Measurements from ENCODE around the gene NOTCH1.

Gene NOTCH1

DNA sequence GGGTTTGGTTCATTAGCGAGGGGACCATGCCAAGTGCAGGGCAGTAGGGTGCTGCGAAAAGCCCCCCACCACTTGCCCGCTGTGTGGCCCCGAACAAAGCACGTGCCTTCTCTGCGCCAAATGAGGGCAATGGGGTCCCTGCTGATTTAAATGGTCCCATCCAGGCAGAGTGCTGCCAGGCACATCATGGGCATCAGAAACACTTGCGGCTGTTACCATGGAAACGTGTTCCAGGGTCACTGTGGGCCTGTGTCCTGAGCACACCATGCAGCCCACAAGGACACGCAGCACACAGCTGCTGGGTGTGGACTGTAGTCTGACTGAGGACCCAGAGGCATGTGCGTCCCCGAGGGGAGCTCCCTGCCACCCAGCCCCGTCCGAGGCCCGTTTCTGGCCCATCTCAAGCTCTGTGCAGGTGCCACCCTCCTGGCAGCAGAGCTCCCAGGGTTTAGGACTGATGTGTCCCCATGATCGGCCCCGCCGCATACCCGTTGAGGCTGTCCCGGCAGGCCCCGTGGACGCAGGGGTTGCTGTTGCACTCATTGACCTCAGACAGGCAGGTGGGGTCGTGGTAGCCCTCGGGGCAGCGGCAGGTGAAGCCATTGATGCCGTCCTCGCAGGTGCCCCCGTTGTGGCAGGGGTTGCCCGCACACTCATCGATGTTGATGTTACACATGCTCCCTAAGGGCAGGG lies 31.7 kb downstream of the NOTCH1 start:
- DNase-seq: no peak

DNA sequence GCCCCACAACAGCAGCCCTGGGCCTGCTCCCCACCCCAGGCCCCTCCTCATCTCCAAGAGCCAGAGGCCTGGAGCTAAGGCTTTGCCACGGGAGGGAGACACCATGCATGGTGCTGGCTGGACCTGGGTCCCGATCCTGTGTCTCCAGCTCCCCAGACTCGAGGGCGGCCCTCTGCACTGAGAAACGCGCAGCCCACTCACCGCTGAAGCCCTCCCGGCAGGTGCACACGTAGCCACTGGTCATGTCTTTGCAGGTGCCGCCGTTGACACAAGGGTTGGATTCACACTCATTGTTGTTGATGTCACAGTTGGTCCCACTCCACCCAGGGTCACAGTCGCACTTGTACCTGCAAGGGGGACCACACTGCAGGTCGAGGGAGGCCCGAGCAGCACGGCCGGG lies 32.7 kb downstream of the NOTCH1 start:
- no peak for DNase-seq

DNA sequence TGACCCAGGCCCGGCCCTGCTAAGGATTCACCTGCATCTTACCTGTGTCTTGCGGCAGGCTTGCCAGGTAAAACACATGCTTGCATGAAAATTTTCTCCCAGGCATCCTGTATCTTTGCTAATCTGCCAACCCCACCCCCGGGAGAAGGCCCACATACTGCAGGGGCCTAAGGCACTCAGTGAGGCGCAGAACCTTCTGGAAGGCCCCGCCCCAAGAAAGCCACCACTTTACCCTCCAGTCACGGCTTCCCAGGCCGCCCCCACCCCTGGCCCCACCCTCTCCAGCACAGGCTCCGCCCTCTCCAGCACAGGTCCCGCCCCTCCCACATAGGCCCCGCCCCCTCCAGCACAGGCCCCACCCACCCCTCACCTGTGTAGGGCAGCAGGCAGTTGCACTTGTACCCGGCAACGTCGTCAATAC lies 33.2 kb downstream of the NOTCH1 start:
- DNase-seq: no peak

DNA sequence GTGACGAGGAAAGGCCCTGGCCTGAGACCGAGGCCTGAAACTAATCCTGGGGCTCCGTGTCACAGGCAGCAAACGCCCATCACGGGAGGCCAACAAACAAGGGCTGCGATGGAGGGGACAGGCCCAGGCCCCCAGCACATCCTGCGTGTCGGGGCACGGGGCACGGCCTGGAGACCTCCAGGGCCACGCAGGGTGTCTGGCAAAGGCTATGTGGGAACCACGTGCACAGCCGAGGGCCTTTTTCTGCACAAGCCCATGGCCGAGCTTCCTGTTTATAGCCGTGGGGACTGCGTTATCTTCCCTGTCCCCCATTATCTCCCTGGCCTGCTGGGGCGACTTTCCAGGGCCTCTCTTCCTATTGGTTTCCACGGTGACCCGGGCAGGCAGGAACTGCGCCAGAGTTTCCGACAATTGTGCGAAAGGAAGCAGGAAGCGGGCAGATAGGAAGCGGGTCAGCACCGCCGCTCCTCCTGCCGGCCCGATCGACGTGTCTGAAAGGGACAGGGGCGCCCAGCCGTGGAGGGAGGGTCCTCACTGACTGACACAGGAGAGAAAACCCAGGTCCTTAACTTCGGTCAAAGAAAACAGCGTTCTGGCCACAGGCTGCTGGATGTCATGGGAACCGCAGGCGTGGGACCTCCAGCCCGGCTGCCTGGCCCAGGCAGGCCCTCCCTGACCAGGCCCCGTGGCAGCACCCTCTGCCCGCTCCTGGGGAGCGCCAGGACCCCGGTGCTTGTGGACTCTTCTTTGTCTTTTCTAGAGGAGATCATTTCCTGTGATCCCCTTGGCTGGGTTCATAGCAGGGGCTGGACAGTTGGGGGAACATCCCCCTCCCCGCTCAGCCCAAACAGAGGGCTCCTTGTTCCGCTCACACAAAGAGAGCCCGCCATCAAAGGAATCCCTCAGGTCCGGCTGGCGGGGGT lies 33.9 kb downstream of the NOTCH1 start:
- DNase-seq: no peak

DNA sequence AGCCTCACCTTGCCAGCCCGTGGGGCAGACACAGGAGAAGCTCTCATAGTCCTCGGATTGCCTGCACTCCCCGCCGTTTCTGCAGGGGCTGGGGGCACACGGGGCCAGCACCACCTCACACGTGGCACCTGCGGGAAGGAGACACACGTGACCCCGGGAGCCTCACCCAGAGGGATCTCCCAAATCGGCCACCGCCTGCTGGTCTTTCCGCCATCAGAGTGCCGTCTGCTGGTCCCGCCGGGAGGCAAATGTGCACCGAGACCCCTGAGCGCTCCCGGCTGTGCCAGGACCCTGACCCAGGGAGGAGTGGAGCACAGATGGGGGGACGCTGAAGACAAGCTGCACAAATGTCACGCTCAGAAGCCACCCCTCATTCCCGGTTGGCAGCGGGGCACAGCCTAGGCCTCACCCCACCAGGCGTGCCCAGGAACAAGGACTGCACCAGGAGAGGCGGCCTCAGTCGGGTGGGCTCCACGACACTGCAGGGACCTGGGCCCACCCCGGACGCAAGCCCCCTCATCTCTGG lies 34.6 kb downstream of the NOTCH1 start:
- no peak for DNase-seq

DNA sequence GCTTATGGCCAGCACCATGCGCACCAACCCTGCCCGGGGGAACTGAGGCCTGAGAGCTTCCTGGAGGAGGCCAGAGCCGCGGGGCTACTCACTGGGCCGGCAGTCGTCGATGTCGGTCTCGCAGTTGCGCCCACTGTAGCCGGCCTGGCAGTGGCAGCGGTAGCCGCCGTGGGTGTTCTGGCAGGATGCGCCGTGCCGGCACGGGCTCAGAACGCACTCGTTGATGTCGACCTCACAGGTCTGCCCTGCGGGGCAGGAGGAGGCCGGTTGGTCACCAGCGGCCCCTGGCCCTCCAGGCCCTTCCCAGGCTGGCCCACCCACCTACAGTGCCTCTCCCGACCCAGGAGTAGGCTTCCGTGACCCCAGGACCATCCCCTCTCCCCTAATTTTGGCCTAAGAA lies 35.3 kb downstream of the NOTCH1 start:
- DNase-seq: no peak

DNA sequence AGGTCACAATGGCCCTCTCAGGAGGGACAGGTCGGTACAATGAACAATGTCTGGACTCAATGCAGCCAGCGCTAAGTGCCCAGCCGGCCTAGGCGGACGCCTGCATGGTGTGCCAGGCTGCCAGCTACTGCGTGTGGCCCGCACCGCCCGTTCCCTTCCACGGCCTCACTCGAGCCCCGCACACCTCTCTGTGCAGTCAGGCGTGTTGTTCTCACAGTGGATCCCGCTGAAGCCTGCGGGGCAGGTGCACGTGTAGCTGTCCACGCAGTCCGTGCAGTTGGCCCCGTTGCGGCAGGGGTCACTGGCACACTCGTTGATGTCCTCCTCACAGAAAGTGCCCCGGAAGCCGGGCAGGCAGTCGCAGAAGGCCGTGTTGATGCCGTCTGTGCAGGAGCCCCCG lies 36.3 kb downstream of the NOTCH1 start:
- DNase-seq: no peak

DNA sequence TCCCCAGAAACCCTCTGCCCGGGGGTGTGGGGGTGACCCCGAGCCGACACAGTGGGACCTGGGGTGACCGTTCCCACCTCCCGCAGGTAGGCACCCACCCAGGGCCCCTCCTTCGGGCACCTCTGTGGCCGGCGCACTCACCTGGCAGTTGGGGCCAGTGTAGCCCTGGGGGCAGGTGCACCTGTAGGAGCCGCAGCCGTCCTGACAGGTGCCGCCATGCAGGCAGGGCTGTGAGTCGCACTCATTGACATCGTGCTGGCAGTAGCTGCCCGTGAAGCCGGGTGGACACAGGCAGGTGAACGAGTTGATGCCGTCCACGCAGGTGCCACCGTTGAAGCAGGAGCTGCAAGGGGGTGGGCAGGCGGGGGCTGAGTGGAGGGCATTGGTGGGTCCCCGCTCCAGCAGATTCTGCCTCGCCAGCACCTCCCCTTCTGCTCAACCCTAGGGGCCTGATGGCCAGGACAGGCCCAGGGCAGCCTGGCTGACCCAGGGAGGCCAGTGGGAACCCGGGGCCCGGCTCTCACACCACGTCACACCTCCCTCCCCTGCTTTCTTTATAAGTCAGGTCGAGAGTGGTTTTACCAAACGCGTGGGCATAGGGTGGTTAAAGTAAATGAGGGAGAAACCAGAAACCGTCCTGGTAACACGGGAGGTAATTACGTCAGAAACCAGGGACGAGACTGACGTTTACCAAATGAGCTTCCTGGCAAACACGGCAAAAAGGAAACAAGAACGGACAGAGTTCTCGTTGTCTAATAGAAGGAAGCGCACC lies 36.9 kb downstream of the NOTCH1 start:
- DNase-seq: no peak

DNA sequence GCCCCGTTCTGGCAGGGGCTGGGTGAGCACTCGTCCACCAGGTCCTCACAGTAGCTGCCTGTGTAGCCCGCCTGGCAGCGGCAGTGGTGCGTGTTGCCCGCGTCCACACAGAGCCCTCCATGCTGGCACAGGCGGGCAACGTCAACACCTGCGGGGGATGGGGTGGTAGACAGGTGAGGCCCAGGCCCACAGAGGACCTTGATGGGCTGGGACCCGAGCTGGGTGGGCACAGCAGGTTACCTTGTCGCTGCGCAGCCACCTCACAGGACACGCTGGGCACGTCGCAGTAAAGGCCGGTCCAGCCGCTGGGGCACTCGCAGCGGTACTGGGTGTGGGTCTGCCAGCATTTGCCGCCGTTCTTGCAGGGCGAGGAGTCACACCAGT lies 37.9 kb downstream of the NOTCH1 start:
- DNase-seq: no peak

DNA sequence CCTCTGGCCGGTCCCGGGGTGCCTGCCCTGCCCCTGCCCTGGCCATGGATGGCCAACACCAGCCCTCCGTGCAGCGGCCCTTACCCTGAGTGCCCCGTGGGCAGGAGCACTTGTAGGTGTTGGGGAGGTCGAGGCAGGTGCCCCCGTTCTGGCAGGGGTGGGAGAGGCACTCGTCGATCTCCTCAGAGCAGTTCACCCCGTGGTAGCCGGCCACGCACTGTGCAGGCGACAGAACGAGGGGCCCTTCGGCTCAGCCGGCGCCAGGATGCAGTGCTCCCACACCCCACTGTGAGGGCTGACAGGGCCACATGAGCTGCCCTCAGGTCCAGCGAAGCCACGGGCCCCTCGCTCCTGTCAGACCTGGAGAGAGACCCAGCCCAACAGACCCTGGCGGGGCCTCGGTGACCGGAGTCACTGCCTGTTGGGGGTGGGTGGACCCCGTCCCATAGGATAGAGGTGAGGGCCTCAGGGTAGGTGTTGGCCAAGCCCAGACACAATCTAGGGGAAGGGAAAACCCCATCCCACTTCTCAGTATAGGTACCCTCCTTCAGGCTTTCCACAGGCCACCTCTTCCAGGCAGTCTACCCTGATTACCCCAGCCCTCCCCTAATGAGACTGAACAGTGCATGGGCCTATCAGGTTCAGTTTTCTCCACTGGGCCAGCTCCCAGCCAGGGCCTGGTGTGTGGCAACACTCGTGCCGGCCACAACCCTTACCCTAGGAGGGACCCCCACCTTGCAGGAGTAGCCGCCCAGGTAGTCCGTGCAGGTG lies 38.4 kb downstream of the NOTCH1 start:
- no peak for DNase-seq

DNA sequence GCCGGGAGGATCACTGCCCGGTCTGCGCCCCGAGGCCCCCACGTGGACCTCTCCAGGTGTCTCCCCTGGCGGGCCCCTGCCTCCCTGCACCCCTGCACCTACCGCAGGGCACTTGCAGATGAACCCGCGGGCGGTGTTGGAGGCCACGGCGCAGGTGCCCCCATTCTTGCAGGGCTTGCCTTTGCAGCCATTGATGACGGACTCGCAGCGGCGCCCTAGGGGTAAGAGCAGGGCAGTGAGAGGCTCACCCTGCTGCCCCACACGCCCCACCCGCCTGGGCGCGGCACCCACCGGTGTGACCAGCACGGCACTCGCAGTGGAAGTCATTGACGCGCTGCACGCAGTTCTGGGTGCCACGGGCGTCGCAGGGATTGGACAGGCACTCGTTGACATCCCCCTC lies 39.4 kb downstream of the NOTCH1 start:
- no peak for DNase-seq

DNA sequence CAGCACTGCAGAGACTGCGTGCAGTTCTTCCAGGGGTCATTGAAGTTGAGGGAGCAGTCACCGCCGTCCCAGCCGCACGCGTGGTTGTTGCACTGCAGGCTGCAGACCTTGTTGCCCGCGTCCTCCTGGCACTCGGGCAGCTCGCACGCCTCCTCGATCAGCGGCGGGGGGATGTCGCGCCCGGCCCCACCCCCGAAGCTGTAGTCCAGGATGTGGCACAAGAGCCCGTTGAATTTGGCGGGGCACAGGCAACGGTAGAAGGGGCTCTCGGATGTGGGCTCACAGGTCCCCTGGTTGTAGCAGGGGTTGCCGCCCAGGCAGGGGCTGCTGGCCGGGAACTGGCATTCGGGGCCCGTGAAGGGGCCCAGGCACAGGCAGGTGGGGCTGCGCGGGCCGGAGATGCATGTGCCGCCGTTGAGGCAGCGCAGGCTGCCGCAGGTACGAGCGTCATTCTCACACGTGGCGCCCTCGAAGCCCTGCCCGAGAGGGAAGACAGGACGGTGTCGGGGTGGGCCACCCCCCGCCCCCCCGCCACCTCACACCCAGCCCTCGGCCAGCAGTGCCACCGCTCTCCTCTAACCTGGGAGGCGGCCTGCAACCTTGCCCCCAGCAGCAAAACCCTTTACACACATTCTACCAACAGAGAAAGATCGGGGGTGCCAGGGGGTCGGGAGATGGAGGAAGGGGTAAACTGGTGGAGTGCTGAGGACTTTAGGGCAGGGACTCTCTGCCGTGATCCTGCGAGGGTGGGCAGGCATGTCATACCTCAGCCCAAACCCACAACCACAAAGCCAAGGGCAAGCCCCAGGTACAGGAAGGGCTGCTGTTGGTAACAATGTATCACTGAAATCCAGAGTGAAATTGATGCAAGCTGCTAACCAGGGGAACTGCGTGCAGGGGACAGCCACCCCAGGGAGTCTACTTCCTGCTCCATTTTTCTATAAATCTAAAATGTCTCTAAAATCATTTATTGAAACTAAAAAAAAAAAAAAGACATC lies 40.1 kb downstream of the NOTCH1 start:
- no peak for DNase-seq

DNA sequence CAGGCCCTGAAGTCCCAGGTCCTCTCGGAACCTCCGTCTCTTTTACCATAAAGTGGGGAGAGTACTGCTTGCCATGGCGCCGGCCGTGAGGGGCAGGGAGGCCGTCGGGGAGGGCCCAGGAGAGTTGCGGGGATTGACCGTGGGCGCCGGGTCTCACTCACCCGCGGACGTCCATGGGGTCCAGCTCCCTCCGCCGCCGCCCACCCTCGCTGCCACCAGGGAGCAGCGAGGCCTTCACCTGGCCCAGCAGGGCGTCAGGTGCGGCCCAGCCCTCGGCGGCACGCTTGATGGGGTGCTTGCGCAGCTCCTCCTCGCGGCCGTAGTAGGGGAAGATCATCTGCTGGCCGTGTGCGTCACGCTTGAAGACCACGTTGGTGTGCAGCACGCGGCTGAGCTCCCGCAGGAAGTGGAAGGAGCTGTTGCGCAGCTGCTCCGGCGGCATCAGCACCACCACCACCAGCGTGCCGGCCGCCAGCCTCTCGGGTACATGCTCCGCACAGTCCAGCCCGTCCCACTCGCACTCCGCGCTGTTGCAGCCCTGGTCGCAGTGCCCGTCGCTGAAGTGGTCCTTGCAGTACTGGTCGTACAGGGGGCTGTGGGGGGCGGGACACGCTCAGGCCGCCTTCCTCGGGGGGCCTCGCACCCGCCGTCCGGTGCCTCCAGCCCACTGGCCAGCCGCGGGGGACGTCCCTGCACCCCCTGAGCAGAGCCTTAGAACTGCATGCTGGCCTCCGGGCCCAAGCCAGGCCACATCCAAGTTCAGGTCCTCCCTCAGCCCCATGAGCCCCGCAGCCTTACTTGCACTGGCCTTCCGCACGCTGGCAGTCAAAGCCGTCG lies 41.1 kb downstream of the NOTCH1 start:
- DNase-seq: no peak

DNA sequence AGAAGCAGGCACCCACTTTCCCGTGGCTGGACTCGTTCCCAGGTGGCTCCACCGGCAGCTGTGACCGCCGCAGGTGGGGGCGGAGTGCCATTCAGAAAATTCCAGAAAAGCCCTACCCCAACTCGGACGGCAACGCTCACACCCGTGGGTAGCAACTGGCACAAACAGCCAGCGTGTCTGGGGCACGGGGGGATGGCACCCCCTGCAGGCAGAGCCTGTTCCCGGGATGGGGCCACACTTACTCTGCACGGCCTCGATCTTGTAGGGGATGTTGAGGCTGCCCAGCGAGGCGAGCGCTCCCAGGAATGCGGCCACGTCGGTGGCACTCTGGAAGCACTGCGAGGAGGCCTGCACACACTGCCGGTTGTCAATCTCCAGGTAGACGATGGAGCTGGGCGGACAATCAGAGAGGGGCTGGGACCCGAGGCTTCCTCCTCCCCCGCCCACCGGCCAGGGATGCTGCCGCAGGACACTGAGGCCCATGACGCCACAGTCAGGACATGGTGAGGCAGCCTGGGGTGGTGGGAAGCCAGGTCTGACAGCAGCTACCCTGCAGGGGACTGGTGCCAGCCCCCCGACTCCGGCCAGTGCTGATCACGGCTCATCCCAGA lies 42.8 kb downstream of the NOTCH1 start:
- no peak for DNase-seq

DNA sequence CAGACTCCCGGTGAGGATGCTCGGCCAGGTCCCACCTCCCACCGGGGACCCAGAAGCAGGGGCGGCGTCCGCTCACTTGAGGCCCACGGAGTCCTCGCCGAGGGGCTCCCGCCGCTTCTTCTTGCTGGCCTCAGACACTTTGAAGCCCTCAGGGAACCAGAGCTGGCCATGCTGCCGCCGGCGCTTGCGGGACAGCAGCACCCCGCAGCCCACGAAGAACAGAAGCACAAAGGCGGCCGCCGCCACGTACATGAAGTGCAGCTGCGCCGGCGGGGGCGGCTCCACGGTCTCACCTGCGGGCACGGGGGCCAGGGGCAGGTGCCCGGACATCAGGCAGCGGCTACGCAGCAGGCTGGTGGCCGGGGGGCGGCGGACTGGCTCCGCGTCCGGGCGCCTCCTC lies 43.7 kb downstream of the NOTCH1 start:
- DNase-seq: no peak

DNA sequence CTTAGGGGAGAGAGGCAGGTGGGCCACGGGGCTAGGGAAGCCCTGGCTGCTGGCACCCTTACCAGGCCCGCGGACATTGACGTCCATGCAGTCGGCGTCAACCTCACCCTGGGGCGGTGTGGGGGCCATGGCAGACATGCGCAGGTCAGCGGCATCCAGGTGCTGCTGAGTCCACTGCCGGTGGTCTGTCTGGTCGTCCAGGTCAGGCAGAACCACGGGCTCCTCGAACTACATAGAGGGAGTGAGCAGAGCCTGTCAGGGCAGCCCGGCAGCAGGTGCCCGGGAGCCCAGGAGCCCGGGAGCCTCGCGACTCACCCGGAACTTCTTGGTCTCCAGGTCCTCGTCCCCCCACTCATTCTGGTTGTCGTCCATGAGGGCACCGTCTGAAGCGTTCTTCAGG lies 44.2 kb downstream of the NOTCH1 start:
- DNase-seq: no peak

DNA sequence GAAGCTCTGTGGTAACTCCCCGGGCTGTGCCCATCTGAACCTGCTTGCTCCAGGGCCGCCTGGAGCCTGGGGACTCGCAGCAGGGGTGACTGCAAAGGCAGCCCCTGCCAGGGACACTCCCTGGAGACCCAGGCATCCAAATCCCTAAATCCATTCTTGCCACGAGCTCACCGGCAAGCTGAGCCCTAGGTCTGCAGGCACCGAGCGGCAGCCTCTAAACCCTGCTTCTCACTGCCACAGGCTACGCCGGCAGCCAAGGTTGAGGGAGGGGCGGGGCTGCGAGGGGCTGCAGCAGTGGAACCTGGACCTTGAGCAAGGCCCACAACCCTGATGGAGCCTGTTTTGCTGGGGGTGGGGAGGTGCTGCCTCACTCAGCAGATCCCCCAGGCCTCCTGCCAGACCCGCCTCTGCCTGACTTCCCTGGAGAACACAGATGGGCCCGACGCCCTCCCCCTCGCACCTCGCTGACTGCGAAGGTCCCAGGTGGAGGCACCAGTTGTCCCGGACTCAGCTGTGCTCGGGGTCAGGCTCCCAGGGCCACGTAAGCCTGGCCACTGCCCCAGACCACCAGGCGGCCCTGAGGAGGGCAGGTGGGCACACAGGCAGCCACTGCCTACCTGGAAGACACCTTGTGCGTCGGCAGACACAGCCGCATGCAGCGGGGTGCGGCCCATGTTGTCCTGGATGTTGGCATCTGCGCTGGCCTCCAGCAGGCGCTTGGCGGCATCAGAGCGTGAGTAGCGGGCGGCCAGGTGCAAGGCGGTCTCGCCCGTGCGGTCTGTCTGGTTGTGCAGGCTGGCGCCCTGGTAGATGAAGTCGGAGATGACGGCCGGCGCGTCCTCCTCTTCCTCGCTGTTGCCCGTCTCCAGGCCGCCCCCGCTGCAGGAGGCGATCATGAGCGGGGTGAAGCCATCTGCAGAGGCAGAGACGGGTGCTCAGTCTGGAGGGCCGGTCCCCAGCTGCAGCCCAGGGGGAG lies 45.6 kb downstream of the NOTCH1 start:
- no peak for DNase-seq

Measured in activated gamma-delta T cell treated with Interleukin-2 at 50 U/mL for 16 hours (primary cell).